ENCODE data around the gene ARSG. TPM values are rescaled to one million over a fixed set of nuclear protein-coding genes. Genes with fewer than 3 reads are reported as not detected.
"Not testable (repeated sequence)": the region's sequence is repeated elsewhere in the genome, so short reads cannot be mapped to it uniquely, and the experiment has no call there.

ARSG gene
- total RNA-seq, 1 donor from 2014 or later, result 19.6 TPM

- Mint-ChIP-seq H3K9me3 (peaks cover 3% of the 10 kb centered on the region), H3K4me1 (peaks cover 7% of the 10 kb centered on the region), H3K4me3 (no peak overlapping the region), H3K27ac (no peak overlapping the region), H3K36me3 (ENCODE audit: low read depth) (peaks cover 3% of the 10 kb centered on the region), H3K27me3 (no peaks in the 10 kb centered on the region)
- ChIA-PET CTCF (interaction anchor here (0.7 to 1.9 kb wide), 27 partner anchors 12 to 440 kb away, joined by 3 to 73 read pairs (median 4); partner anchors contain the start of gene AMZ2), POLR2A (interaction anchor here (0.6 to 2.9 kb wide), 10 partner anchors 62 to 227 kb away, joined by 3 to 48 read pairs (median 3); partner anchors contain the start of genes AMZ2, ARSG and SLC16A6)
- ATAC-seq (ENCODE audit: low read depth) (no peak), DNase-seq (no peak)
- no peak for TF ChIP-seq CTCF (IDR thresholded peaks at IDR 0.05)
- intact Hi-C loops (cut with micrococcal nuclease), result loop anchor here (1.0 kb wide), 4 partner anchors 36 to 228 kb away; no protein-coding TSS in a partner anchor
Observed at GRCh38 chr17:68399638-68400403, 108.5 kb downstream of the ARSG start.

GRCh38 chr17:68400404-68400735 lies 109.1 kb downstream of the ARSG start:
- DNase-seq (no peak), ATAC-seq (ENCODE audit: low read depth) (no peak)
- Mint-ChIP-seq H3K4me1 (peaks cover 7% of the 10 kb centered on the region), H3K27ac (no peak overlapping the region), H3K9me3 (no peaks in the 10 kb centered on the region), H3K27me3 (no peaks in the 10 kb centered on the region), H3K4me3 (no peak overlapping the region), H3K36me3 (ENCODE audit: low read depth) (peaks cover 2% of the 10 kb centered on the region)
- TF ChIP-seq CTCF (IDR thresholded peaks at IDR 0.05), result no peak
- POLR2A ChIA-PET, result interaction anchor here (0.6 kb wide), 1 partner anchor 69 kb away, joined by 5 read pairs; no protein-coding TSS in a partner anchor
- CTCF ChIA-PET, result interaction anchor here (1.5 kb wide), 1 partner anchor 137 kb away, joined by 6 read pairs; no protein-coding TSS in a partner anchor
- intact Hi-C loops (cut with micrococcal nuclease), result no loop called here

DNA sequence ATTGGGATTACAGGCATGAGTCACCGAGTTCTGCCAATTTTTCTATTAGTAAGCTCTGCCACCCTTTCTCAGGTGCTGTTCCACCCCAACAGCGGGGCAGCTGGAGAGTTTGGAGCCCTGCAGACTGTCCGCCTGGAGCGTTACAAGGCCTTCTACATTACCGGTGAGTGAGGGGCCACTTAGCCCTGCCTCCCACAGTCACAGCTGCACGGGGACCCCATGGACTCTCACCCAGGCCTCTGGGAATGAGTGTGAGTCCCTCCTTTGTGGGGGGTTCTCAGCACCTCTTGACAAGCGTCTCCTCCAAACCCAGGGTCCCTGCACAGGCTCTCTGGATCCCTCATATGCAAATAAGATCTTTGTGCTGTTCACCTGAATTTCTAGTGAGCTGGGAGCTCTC lies 110.0 kb downstream of the ARSG start:
- DNase-seq (no peak), ATAC-seq (ENCODE audit: low read depth) (no peak)
- Mint-ChIP-seq H3K9me3 (no peaks in the 10 kb centered on the region), H3K27ac (no peak overlapping the region), H3K27me3 (no peaks in the 10 kb centered on the region), H3K36me3 (ENCODE audit: low read depth) (peaks cover 2% of the 10 kb centered on the region), H3K4me1 (peaks cover 7% of the 10 kb centered on the region), H3K4me3 (no peak overlapping the region)
- POLR2A ChIA-PET, result no interaction called here
- intact Hi-C loops (cut with micrococcal nuclease), result no loop called here
- TF ChIP-seq CTCF (IDR thresholded peaks at IDR 0.05), result no peak
- CTCF ChIA-PET, result interaction anchor here (1.5 to 1.7 kb wide), 2 partner anchors 138 kb away, joined by 4 to 6 read pairs; no protein-coding TSS in a partner anchor

DNA sequence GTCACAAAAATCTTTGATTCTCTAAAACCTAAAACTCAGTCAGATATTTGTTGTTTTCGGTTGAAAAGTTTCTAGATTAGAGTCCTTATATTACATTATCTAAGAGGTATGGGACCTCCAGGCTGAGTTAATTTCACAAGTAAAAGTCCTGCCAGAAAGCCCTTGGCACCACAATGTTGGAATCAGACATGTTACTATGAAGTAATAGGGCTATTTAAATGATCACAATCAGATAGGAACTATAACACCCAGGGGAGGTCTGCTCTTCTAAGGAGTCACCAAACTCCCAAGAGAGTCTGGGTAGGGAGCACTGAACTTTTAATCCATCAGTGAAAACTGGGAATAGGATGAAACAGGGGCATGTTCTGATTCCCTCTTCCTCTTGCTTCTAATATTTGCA lies 111.8 kb downstream of the ARSG start:
- Mint-ChIP-seq H3K27me3 (no peaks in the 10 kb centered on the region), H3K9me3 (peaks cover 2% of the 10 kb centered on the region), H3K4me3 (no peak overlapping the region), H3K4me1 (peaks cover 12% of the 10 kb centered on the region), H3K36me3 (ENCODE audit: low read depth) (peaks cover 7% of the 10 kb centered on the region), H3K27ac (no peak overlapping the region)
- TF ChIP-seq CTCF (IDR thresholded peaks at IDR 0.05), result no peak
- no peak for DNase-seq
- POLR2A ChIA-PET, result no interaction called here
- intact Hi-C loops (cut with micrococcal nuclease), result no loop called here
- CTCF ChIA-PET, result interaction anchor here (0.7 to 1.7 kb wide), 2 partner anchors 76 to 140 kb away, joined by 4 to 6 read pairs; no protein-coding TSS in a partner anchor
- ATAC-seq (ENCODE audit: low read depth), result no peak

GRCh38 chr17:68403837-68404236 lies 112.5 kb downstream of the ARSG start:
- H3K27me3 Mint-ChIP-seq; H3K4me3 Mint-ChIP-seq; H3K36me3 Mint-ChIP-seq (ENCODE audit: low read depth); H3K9me3 Mint-ChIP-seq; H3K4me1 Mint-ChIP-seq; POLR2A ChIA-PET; intact Hi-C loops (cut with micrococcal nuclease); H3K27ac Mint-ChIP-seq; CTCF ChIA-PET; DNase-seq; ATAC-seq (ENCODE audit: low read depth): not testable (repeated sequence)

DNA sequence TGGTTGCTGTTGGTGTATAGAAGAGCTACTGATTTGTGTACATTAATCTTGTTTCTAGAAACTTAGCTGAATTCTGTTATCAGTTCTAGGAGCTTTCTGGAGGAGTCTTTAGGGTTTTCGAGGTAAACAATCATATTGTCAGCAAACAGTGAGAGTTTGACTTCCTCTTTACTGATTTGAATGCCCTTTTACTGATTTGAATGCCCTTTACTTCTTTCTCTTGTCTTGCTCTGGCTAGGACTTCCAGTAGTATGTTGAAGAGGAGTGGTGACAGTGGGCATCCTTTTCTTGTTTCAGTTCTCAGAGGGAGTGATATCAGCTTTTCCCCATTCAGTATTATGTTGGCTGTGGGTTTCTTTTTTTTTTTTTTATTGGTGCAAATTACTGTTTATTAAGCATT lies 116.4 kb downstream of the ARSG start:
- H3K4me3 Mint-ChIP-seq; ATAC-seq (ENCODE audit: low read depth); H3K9me3 Mint-ChIP-seq; H3K27me3 Mint-ChIP-seq; H3K4me1 Mint-ChIP-seq; CTCF ChIA-PET; H3K27ac Mint-ChIP-seq; DNase-seq; intact Hi-C loops (cut with micrococcal nuclease); H3K36me3 Mint-ChIP-seq (ENCODE audit: low read depth): not testable (repeated sequence)
- POLR2A ChIA-PET, result interaction anchor here (1.1 kb wide), 1 partner anchor 9 kb away, joined by 3 read pairs; no protein-coding TSS in a partner anchor

GRCh38 chr17:68413597-68414560 lies 122.6 kb downstream of the ARSG start:
- Mint-ChIP-seq H3K4me3 (peak overlapping the region; percentile 90), H3K27ac (peak overlapping the region; percentile 72), H3K4me1 (peaks cover 12% of the 10 kb centered on the region)
- DNase-seq (peak; percentile 34), ATAC-seq (ENCODE audit: low read depth) (peak; percentile 75)
- H3K27me3 Mint-ChIP-seq; H3K9me3 Mint-ChIP-seq; H3K36me3 Mint-ChIP-seq (ENCODE audit: low read depth): not testable (repeated sequence)
- ChIA-PET CTCF (interaction anchor here (1.1 to 1.2 kb wide), 2 partner anchors 15 kb away, joined by 3 to 4 read pairs; no protein-coding TSS in a partner anchor), POLR2A (interaction anchor here (0.6 to 1.0 kb wide), 2 partner anchors 18 to 122 kb away, joined by 3 read pairs; partner anchors contain the start of gene ARSG)
- intact Hi-C loops (cut with micrococcal nuclease), result loop anchor here (5.0 kb wide), 1 partner anchor 122 kb away; the partner anchor contains the start of genes ARSG and SLC16A6
